ENCODE measurements around the gene TRAPPC2. TPM values are rescaled to one million over a fixed set of nuclear protein-coding genes. Genes with fewer than 3 reads are reported as not detected.

TRAPPC2 gene
- total and polyA plus RNA-seq, 9 of the 15 experiments (the other 6 are each of a cell fraction or from before 2014, with no cell fraction given) = 10.3 to 30.6 (median 18.6) TPM

- TF ChIP-seq AFF4 (CRISPR knock-in tag; IDR thresholded peaks at IDR 0.05) (peak; percentile 58; the same call in 1 of the 2 replicates), NFXL1 (CRISPR knock-in tag; IDR thresholded peaks at IDR 0.05) (no peak), ZBTB7A (IDR thresholded peaks at IDR 0.05; ENCODE audit: borderline replicate concordance, control insufficient read depth, low read depth, low read length) (peak; percentile 93), ZNF133 (CRISPR knock-in tag; IDR thresholded peaks at IDR 0.05) (no peak), CEBPZ (IDR thresholded peaks at IDR 0.05; ENCODE audit: borderline replicate concordance, low read depth, low read length) (no peak), MCM7 (IDR thresholded peaks at IDR 0.05) (no peak), ZNF431 (CRISPR knock-in tag; IDR thresholded peaks at IDR 0.05) (no peak), JUN (IDR thresholded peaks at IDR 0.05; ENCODE audit: borderline replicate concordance, low read depth, low read length) (no peak), JUN (CRISPR knock-in tag; IDR thresholded peaks at IDR 0.05; ENCODE audit: borderline replicate concordance) (no peak), MYBL2 (IDR thresholded peaks at IDR 0.05; ENCODE audit: low read depth) (no peak), MYBL2 (CRISPR knock-in tag; IDR thresholded peaks at IDR 0.05; ENCODE audit: borderline replicate concordance) (no peak), STAT6 (CRISPR knock-in tag; IDR thresholded peaks at IDR 0.05) (no peak), BHLHE40 (IDR thresholded peaks at IDR 0.05; ENCODE audit: low read length) (no peak), ZNF324 (CRISPR knock-in tag; IDR thresholded peaks at IDR 0.05) (no peak)
Measured at GRCh38 chrX:13688958-13689740, 45.3 kb downstream of the TRAPPC2 start, which contains the start of gene RAB9A (continued).

All from K562 (cell line).